UCSD-AML1 (cell line): Measurements from ENCODE around the gene GALNT18.

ENCODE experiments used
- DNase-seq: peaks from one replicate; lab custom pipeline; 2025; ENCODE audit not compliant: unreplicated experiment; lab: John Stamatoyannopoulos, UW

The GALNT18 gene

GRCh38 chr11:11391796-11392463, 229.9 kb downstream of the GALNT18 start:
- DNase-seq: no peak

- DNase-seq: no peak
These were observed 230.6 kb downstream of the GALNT18 start for GRCh38 chr11:11391169-11391568.

- no peak for DNase-seq
These were observed 231.6 kb downstream of the GALNT18 start for GRCh38 chr11:11390068-11390771.

GRCh38 chr11:11389238-11389637, 232.6 kb downstream of the GALNT18 start:
- no peak for DNase-seq

GRCh38 chr11:11387622-11388305, 234.0 kb downstream of the GALNT18 start:
- DNase-seq: no peak

GRCh38 chr11:11387207-11387606, 234.6 kb downstream of the GALNT18 start:
- DNase-seq: no peak

GRCh38 chr11:11384829-11385228, 237.0 kb downstream of the GALNT18 start:
- DNase-seq: no peak

GRCh38 chr11:11383995-11384394, 237.8 kb downstream of the GALNT18 start:
- no peak for DNase-seq

- DNase-seq: no peak
These were observed 238.8 kb downstream of the GALNT18 start for GRCh38 chr11:11382858-11383532.

- DNase-seq: no peak
These were observed 240.2 kb downstream of the GALNT18 start for GRCh38 chr11:11381471-11382105.

GRCh38 chr11:11380883-11381282, 240.9 kb downstream of the GALNT18 start:
- no peak for DNase-seq

- DNase-seq: no peak
These were observed 241.5 kb downstream of the GALNT18 start for GRCh38 chr11:11380340-11380739.

GRCh38 chr11:11379661-11380060, 242.1 kb downstream of the GALNT18 start:
- no peak for DNase-seq

- DNase-seq: no peak
These were observed 243.4 kb downstream of the GALNT18 start for GRCh38 chr11:11378184-11378940.

GRCh38 chr11:11374358-11375148, 247.3 kb downstream of the GALNT18 start:
- DNase-seq: no peak

GRCh38 chr11:11373934-11374333, 247.9 kb downstream of the GALNT18 start:
- no peak for DNase-seq

GRCh38 chr11:11372461-11372860, 249.3 kb downstream of the GALNT18 start:
- no peak for DNase-seq

GRCh38 chr11:11370962-11371303, 250.9 kb downstream of the GALNT18 start:
- no peak for DNase-seq

- DNase-seq: no peak
These were observed 251.4 kb downstream of the GALNT18 start for GRCh38 chr11:11370255-11370961.
